Stimulated activated CD8-positive, alpha-beta memory T cell treated with anti-CD3 and anti-CD28 coated beads, Interleukin-15, amount 100 ng/mL, for 1 hour (primary cell): ENCODE data around the gene CFAP97.
A peak's percentile ranks its signal among the peaks of the same experiment; 100 is the strongest.
"Not testable (repeated sequence)": the region's sequence is repeated elsewhere in the genome, so short reads cannot be mapped to it uniquely, and the experiment has no call there.

Experiments used
- DNase-seq: peaks from one replicate; pipeline ENCODE4 v3.0.0-alpha.2; 2020; ENCODE audit warnings: low read depth

Gene CFAP97

DNA sequence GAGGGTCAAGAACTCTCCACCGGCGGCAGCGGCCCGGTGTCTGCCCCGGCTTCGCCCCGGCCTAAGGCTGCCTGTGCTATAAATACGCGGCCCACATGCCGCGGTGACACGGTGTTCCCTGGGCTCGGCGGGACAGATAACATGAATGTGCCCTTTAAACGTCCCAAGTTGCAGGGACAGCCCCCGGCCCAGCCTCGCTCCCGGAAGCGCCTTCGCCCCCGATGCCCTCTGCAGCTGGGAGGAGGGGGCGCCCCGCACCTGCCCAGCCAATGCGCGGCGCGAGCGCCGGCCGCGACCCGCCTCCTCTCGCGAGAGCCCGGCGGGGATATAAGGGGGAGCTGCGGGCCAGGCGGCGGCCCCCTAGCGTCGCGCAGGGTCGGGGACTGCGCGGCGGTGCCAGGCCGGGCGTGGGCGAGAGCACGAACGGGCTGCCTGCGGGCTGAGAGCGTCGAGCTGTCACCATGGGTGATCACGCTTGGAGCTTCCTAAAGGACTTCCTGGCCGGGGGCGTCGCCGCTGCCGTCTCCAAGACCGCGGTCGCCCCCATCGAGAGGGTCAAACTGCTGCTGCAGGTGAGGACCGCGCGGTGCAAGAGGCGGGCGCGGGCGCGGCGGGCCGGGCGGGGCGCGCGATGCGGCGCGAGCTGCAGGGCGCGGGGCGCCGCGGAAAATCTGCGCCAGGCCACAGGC, 60.7 kb downstream of the CFAP97 start, which contains the start of gene SLC25A4:
Gene SLC25A4 (plus strand): TSS at position 355 of the 689 bp plus-strand sequence. CDS start 107 bp downstream, at position 462.
- peak; percentile 67 for DNase-seq

DNA sequence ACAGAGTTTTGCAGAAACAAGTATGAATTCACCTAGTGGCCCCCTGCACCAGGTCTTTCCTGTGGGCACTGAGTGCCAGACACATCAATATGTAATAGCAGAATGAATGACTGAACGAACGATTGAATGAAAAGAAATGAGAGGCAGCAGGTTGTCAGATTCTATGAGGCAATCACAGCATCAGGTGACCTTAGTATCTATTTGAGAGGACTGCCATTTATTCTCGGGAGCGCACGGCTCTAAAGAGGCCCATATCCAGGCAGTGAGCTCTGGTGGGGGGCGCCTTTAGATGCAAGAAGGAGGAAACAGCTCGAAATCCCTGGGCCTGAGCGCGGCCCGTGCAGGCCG, 61.3 kb downstream of the CFAP97 start:
- no peak for DNase-seq

DNA sequence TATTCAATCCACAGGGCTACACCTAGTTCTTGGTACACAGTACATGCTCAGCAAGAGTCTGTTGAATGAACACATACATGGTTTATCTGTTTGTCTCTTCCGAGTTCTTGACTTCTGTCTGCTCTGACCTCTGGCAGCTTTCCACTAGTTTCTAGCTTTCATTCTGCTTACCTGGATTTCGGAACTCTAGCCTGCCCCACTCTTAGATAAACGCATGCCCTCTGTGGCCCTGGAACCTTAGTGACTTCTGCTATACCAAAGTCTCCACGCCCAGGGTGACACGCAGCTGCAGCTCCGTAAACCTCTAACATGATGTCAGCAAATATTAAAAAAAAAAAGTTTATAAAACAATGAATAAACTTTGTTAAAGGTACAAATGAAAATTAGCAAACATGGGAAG, 62.0 kb downstream of the CFAP97 start:
- DNase-seq, result no peak

GRCh38 chr4:185139736-185140135, 64.1 kb downstream of the CFAP97 start:
- DNase-seq, result no peak

DNA sequence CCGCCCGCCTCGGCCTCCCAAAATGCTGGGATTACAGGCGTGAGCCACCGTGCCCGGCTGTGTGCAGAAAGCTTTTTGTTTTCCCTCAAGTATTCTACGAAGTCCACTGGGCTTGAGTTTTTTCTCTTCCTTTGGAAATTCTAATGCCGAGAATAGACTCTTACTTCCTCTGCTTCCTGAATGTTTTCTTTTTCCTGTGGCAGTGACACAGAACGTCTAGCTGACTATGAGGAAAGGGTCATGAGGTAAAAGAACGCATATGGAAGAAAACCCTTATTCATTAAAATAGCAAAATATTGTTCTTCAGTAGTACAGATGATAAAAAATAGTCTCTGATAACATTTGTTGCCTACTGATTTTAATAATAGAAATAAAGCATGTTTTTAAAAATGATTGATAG, 65.6 kb downstream of the CFAP97 start:
- DNase-seq, result no peak

DNA sequence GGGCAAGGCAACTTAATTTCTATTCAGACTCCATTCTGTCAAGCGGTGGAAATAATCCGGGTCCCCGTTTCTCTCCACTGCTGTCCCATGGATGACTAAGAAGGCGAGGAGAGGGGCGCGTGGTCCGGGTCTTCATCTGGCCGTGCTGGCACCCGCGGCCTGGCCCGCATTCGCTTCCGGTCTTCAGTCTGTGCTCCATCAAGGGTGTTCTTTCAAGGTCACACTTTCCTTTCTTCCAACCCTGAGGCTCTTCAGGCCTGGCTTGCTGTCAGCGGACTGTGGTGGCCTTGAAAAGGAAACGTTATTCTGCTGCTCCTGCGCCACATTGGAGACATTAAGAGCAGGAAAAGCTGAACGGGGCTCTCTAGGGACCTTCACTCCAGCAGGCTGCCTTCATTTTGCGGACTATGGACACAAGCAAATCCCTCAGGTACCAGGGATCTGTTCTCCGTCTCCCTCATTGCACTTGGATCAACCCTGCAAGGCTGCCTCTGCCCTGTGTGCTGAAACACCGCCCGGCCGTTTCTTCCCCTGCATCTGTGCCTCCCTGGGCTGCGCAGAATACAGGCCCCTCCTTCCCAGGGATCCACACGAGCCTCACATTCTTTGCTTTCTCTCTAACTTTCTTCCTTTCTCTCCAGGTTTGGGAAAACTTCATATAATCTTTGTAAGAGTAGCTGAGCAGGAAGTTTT, 66.4 kb downstream of the CFAP97 start:
- no peak for DNase-seq

- DNase-seq, result no peak
Observed at GRCh38 chr4:185134307-185134869, 69.4 kb downstream of the CFAP97 start.

DNA sequence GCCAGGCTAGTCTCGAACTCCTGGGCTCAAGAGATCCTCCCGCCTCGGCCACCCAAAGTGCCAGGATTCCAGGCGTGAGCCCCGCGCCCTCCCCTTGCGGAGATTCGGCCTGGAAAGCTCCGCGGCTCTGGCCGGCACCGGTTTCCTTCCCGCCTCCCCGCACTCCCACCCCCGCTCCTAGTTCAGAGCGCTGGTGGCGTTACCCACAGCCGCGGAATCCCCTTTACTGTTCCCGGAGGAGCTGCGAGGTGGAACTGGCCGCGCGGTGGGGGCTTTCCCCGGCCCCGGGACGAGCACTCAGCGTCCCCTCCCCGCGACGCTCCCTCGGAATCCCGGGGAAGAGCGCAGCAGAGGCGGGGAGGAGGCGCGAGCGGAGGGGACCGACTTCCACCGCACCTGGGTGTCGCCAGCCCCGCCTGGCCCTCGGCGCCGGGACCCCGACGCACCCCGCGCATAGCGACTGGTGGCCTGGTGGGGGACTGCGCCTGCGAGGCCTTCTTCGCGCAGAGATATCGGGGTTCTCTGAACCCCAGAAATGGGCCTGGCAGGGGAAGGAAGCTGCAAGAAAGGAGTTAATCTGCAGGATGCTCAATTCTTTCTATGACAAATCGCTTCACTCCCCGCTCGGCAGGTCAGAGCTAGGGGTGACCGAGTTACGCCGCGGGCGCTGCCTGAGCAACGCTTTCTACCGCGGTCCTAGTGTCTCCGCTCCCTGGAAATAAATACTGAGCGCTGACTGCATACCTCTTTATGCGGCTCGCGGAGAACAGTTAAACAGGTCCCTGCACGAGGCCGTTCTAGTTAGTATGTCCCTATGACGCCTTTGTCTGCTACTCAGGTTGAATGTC, 75.3 kb downstream of the CFAP97 start:
- no peak for DNase-seq

DNA sequence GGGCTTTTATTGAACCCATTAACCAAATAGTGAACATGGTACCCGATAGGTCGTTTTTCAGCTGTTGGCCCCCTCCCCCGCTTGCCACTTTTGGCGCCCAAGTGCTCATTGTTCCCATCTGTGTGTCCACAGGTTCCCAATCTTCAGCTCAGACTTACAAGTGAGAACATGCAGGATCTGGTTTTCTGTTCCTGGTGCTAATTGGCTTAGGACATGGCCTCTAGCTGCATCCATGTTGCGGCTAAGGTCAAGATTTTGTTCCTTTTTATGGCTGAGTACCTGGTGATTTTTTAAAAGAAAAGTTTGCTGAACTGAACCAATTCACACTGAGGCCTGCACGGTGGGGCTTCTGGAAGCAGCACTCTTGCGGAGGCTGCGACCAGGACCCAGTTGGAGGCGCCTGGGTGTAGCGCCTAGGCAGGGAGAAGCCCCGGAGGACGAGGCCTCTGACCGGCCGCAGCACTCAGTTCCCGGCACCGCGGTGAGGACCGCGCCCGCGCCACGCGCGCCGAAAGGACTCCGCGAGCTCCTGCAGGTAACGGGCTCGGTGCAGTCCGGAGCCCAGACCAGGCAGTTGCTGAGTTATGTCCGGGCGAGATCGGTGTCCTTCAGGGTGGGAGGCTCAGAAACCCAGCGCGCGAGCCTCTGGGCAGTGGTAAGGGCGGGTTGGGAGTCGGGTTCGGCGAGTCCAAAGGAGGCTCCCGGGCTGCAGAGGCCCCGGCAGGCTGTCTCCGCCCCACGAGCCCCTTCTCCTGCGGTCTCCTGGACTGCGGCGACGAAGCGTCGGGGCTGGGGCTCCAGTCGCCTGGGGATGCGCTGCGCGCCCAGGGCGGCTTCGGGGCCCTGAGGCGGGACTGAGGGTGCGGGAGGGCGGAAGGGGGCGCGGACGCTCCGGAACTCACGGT, 76.5 kb downstream of the CFAP97 start:
- no peak for DNase-seq

DNA sequence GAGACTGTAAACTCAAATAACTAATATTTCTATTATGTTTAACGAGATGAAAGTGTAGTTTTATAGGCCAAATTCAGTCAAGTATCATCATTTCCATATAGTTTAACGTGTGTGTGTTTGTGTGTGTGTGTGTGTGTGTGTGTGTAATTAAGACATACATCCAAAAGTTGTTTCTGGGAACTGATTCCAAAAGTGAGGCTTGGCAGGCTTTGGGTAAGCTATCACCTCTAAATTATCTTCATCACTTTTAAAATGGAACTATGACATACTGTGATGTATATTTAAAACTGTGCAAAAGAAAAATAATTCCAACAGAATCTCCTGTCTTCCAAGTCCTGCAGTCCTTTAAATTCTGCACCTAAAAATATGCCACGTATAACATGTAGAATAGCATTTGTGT, 79.8 kb downstream of the CFAP97 start:
- no peak for DNase-seq

GRCh38 chr4:185122681-185123345, 81.0 kb downstream of the CFAP97 start:
- no peak for DNase-seq

GRCh38 chr4:185120631-185120946, 83.2 kb downstream of the CFAP97 start:
- no peak for DNase-seq

GRCh38 chr4:185119927-185120630, 83.7 kb downstream of the CFAP97 start:
- DNase-seq, result no peak

- DNase-seq, result not testable (repeated sequence)
Observed at GRCh38 chr4:185119467-185119866, 84.3 kb downstream of the CFAP97 start.

- no peak for DNase-seq
Observed at GRCh38 chr4:185118876-185119275, 84.9 kb downstream of the CFAP97 start.

GRCh38 chr4:185117300-185117934, 86.4 kb downstream of the CFAP97 start:
- DNase-seq, result no peak

GRCh38 chr4:185115827-185116232, 88.0 kb downstream of the CFAP97 start:
- no peak for DNase-seq

- DNase-seq, result no peak
Observed at GRCh38 chr4:185113340-185113739, 90.5 kb downstream of the CFAP97 start.

DNA sequence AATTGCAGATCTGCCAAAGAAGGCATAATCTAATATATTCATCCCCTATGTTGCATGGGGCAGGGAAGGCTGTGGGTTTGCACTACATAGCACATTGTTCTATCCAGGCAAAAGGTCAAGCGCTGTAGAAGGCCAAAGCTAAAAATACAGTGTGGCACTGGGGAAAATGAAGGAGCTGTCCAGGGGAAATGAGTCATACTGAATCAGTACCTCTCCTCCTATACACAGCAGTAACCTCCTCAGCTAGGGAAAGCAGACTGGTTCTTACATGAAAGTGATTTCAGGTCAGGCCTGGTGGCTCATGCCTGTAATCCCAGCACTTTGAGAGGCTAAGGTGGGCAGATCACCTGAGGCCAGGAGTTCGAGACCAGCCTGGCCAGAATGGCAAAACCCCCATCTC, 91.7 kb downstream of the CFAP97 start:
- DNase-seq, result no peak

- DNase-seq, result no peak
Observed at GRCh38 chr4:185110375-185110823, 93.4 kb downstream of the CFAP97 start.
